ENCODE measurements around the gene LTBP2.

GRCh38 chr14:74591899-74592298, 20.1 kb downstream of the LTBP2 start:
- TF ChIP-seq, protein P1, sequence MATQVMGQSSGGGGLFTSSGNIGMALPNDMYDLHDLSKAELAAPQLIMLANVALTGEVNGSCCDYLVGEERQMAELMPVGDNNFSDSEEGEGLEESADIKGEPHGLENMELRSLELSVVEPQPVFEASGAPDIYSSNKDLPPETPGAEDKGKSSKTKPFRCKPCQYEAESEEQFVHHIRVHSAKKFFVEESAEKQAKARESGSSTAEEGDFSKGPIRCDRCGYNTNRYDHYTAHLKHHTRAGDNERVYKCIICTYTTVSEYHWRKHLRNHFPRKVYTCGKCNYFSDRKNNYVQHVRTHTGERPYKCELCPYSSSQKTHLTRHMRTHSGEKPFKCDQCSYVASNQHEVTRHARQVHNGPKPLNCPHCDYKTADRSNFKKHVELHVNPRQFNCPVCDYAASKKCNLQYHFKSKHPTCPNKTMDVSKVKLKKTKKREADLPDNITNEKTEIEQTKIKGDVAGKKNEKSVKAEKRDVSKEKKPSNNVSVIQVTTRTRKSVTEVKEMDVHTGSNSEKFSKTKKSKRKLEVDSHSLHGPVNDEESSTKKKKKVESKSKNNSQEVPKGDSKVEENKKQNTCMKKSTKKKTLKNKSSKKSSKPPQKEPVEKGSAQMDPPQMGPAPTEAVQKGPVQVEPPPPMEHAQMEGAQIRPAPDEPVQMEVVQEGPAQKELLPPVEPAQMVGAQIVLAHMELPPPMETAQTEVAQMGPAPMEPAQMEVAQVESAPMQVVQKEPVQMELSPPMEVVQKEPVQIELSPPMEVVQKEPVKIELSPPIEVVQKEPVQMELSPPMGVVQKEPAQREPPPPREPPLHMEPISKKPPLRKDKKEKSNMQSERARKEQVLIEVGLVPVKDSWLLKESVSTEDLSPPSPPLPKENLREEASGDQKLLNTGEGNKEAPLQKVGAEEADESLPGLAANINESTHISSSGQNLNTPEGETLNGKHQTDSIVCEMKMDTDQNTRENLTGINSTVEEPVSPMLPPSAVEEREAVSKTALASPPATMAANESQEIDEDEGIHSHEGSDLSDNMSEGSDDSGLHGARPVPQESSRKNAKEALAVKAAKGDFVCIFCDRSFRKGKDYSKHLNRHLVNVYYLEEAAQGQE (IDR thresholded peaks at IDR 0.05), result no peak
- TF ChIP-seq NFE2L2 (conservative IDR thresholded peaks at IDR 0.05; ENCODE audit: low read length) (no peak), POLR2A (IDR thresholded peaks at IDR 0.05; ENCODE audit: low read length) (no peak), CTCF (IDR thresholded peaks at IDR 0.05) (no peak), PHF8 (IDR thresholded peaks at IDR 0.05; ENCODE audit: borderline replicate concordance, low read depth) (no peak), CBX8 (IDR thresholded peaks at IDR 0.05) (no peak), KDM1A (IDR thresholded peaks at IDR 0.05; ENCODE audit: low read depth) (no peak), SMC3 (IDR thresholded peaks at IDR 0.05) (no peak), TP53 (CRISPR knock-in tag; IDR thresholded peaks at IDR 0.05) (no peak)
- TF ChIP-seq, protein P2, sequence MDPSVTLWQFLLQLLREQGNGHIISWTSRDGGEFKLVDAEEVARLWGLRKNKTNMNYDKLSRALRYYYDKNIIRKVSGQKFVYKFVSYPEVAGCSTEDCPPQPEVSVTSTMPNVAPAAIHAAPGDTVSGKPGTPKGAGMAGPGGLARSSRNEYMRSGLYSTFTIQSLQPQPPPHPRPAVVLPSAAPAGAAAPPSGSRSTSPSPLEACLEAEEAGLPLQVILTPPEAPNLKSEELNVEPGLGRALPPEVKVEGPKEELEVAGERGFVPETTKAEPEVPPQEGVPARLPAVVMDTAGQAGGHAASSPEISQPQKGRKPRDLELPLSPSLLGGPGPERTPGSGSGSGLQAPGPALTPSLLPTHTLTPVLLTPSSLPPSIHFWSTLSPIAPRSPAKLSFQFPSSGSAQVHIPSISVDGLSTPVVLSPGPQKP (IDR thresholded peaks at IDR 0.05; ENCODE audit: low read depth, low read length), result no peak
